ENCODE data around the gene EPGN. TPM values are rescaled to one million over a fixed set of nuclear protein-coding genes. Genes with fewer than 3 reads are reported as not detected.

EPGN gene
- total RNA-seq, 2 experiments from 2014 or later: not detected

DNA sequence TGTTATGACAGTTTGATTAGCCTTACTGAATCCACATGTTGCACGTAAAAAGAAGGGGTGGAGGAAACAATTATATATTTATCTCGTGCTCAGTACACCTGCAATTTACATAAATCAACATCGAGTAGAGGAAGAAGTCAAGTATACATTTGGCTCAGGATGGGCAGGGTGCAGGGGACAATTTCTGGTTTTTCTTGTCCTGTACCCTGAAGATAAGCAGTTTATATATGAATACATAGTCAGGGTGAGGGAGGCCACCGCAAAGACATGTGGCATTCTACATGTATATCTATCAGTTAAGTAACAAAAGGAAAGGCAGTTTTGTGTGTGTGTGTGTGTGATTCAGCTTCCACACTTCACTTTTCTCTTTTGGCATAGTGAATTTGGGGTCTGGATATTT is 45.6 kb downstream of the EPGN start:
- Mint-ChIP-seq H3K27ac (no peak overlapping the region), H3K27me3 (ENCODE audit: low read depth) (peaks cover 18% of the 10 kb centered on the region), H3K9me3 (ENCODE audit: insufficient read depth) (no peaks in the 10 kb centered on the region), H3K36me3 (ENCODE audit: low read depth) (no peaks in the 10 kb centered on the region), H3K4me1 (ENCODE audit: low read depth) (no peaks in the 10 kb centered on the region), H3K4me3 (no peak overlapping the region)
- ChIA-PET POLR2A (no interaction called here), CTCF (no interaction called here)
- DNase-seq (no peak), ATAC-seq (no peak)

DNA sequence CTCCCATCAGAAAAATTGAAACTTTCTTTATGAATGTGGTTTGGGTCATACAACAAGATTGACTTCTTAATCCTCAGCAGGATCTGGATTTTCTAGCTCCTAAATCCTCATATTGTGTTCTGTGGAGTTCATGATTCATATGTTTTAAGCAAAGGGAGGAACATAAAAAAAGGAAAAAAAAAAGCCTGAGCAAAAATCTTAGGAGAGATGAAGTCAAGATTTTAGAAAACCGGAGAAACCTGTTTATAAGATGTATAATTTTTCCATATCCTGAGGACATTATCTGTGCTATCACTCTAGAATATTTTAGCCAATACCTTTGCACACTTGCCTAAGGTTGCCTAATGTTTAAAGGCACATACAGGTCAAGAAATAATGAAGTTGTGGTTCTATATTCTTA is 49.7 kb downstream of the EPGN start:
- DNase-seq (no peak), ATAC-seq (no peak)
- ChIA-PET CTCF (interaction anchor here (1.1 kb wide), 1 partner anchor 38 kb away, joined by 4 read pairs; no protein-coding TSS in a partner anchor), POLR2A (no interaction called here)
- peaks cover 24% of the 10 kb centered on the region for H3K27me3 Mint-ChIP-seq (ENCODE audit: low read depth)
- no peak overlapping the region for H3K27ac Mint-ChIP-seq
- H3K36me3 Mint-ChIP-seq (ENCODE audit: low read depth): no peaks in the 10 kb centered on the region
- H3K4me1 Mint-ChIP-seq (ENCODE audit: low read depth): no peaks in the 10 kb centered on the region
- H3K4me3 Mint-ChIP-seq: no peak overlapping the region
- no peaks in the 10 kb centered on the region for H3K9me3 Mint-ChIP-seq (ENCODE audit: insufficient read depth)

DNA sequence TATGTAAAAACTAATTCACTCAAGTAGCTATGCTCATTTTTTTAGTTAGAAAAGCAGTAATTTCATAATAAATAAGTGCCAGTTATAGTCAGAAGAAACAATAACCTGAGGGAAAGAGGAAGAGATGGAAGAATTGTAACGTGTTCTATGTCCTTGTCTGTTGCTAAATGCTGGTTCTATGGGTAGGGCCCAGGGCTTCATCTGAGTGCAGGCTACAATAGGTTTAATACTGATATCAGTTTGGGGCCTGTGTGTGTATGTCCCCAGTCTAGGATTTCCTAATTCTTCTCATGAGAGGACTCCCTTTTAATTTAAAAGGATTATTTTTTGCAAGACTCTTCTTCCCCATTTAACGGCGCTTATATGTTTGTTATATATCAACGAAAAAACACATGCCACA is 53.4 kb downstream of the EPGN start:
- Mint-ChIP-seq H3K36me3 (ENCODE audit: low read depth) (no peaks in the 10 kb centered on the region), H3K4me1 (ENCODE audit: low read depth) (peaks cover 12% of the 10 kb centered on the region), H3K27me3 (ENCODE audit: low read depth) (peaks cover 40% of the 10 kb centered on the region), H3K9me3 (ENCODE audit: insufficient read depth) (no peaks in the 10 kb centered on the region), H3K27ac (no peak overlapping the region), H3K4me3 (no peak overlapping the region)
- no peak for ATAC-seq
- ChIA-PET CTCF (no interaction called here), POLR2A (no interaction called here)
- DNase-seq: no peak

GRCh38 chr4:74362347-74362746 is 54.1 kb downstream of the EPGN start:
- Mint-ChIP-seq H3K27me3 (ENCODE audit: low read depth) (peaks cover 38% of the 10 kb centered on the region), H3K4me3 (no peak overlapping the region), H3K4me1 (ENCODE audit: low read depth) (peaks cover 12% of the 10 kb centered on the region), H3K27ac (no peak overlapping the region), H3K36me3 (ENCODE audit: low read depth) (no peaks in the 10 kb centered on the region), H3K9me3 (ENCODE audit: insufficient read depth) (no peaks in the 10 kb centered on the region)
- DNase-seq (no peak), ATAC-seq (no peak)
- ChIA-PET POLR2A (no interaction called here), CTCF (no interaction called here)

GRCh38 chr4:74364256-74364651 is 56.0 kb downstream of the EPGN start:
- CTCF ChIA-PET: interaction anchor here (1.6 kb wide), 1 partner anchor 136 kb away, joined by 4 read pairs; no protein-coding TSS in a partner anchor
- H3K27ac Mint-ChIP-seq: no peak overlapping the region
- peaks cover 39% of the 10 kb centered on the region for H3K27me3 Mint-ChIP-seq (ENCODE audit: low read depth)
- H3K4me1 Mint-ChIP-seq (ENCODE audit: low read depth): peaks cover 12% of the 10 kb centered on the region
- H3K9me3 Mint-ChIP-seq (ENCODE audit: insufficient read depth): no peaks in the 10 kb centered on the region
- ATAC-seq (no peak), DNase-seq (no peak)
- no peak overlapping the region for H3K4me3 Mint-ChIP-seq
- no peaks in the 10 kb centered on the region for H3K36me3 Mint-ChIP-seq (ENCODE audit: low read depth)
- POLR2A ChIA-PET: interaction anchor here (0.6 kb wide), 1 partner anchor 9 kb away, joined by 3 read pairs; no protein-coding TSS in a partner anchor

DNA sequence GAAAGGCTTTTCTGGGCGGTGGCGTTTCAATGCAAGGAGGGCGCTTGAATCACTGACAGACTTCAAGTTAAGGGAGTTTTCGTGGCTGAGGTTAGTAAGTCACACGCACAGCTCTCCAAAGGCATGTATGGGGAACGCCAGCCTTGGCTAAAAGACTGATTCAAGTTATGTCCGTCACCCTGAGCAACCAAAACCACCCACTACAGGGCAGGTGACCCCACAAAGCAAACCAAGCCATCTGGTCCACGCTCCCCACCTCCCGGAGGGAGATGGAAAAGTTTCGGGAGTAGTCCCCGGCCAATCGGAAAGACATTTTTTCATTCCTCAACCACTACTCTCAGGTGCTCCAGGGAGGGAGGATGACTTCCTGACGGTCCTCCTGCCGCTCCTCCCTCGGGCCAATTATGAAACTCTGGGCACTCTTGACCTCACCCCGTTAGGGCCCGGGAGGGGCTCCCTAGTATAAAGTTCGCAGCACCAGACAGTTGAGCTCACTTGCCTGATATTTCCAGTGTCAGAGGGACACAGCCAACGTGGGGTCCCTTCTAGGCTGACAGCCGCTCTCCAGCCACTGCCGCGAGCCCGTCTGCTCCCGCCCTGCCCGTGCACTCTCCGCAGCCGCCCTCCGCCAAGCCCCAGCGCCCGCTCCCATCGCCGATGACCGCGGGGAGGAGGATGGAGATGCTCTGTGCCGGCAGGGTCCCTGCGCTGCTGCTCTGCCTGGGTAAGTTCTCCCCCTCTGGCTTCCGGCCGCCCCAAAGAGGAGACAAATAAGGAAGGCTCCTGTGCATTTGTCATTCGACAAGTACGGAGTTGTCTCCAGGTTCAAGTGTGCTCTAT is 56.6 kb downstream of the EPGN start, which contains the start of gene EREG:
EREG (plus strand) TSS at position 494 of the 840 bp plus-strand sequence; CDS start at position 658, 164 bp downstream.
- peak within 1 kb of the TSS; percentile 50 for H3K4me3 Mint-ChIP-seq
- ChIA-PET CTCF (interaction anchor here (1.1 to 1.6 kb wide), 2 partner anchors 136 to 308 kb away, joined by 3 to 4 read pairs; no protein-coding TSS in a partner anchor), POLR2A (interaction anchor here (0.6 kb wide), 1 partner anchor 10 kb away, joined by 3 read pairs; no protein-coding TSS in a partner anchor)
- DNase-seq (peak; percentile 24), ATAC-seq (peak; percentile 73)
- H3K4me1 Mint-ChIP-seq (ENCODE audit: low read depth): peaks cover 12% of the 10 kb centered on the region
- H3K36me3 Mint-ChIP-seq (ENCODE audit: low read depth): no peaks in the 10 kb centered on the region
- no peak within 1 kb of the TSS for H3K27ac Mint-ChIP-seq
- peaks cover 37% of the 10 kb centered on the region for H3K27me3 Mint-ChIP-seq (ENCODE audit: low read depth)
- H3K9me3 Mint-ChIP-seq (ENCODE audit: insufficient read depth): no peaks in the 10 kb centered on the region

- no peak for ATAC-seq
- H3K4me1 Mint-ChIP-seq (ENCODE audit: low read depth): peaks cover 12% of the 10 kb centered on the region
- H3K4me3 Mint-ChIP-seq: no peak overlapping the region
- H3K9me3 Mint-ChIP-seq (ENCODE audit: insufficient read depth): no peaks in the 10 kb centered on the region
- POLR2A ChIA-PET: no interaction called here
- no peak for DNase-seq
- H3K36me3 Mint-ChIP-seq (ENCODE audit: low read depth): no peaks in the 10 kb centered on the region
- peaks cover 37% of the 10 kb centered on the region for H3K27me3 Mint-ChIP-seq (ENCODE audit: low read depth)
- CTCF ChIA-PET: interaction anchor here (0.8 to 1.1 kb wide), 2 partner anchors 305 to 307 kb away, joined by 3 to 5 read pairs; no protein-coding TSS in a partner anchor
- H3K27ac Mint-ChIP-seq: no peak overlapping the region
These were observed 57.5 kb downstream of the EPGN start for GRCh38 chr4:74365761-74366160.

Other genes starting within 250 kb of the EPGN start
- gene CXCL2, start 209.3 kb upstream of the EPGN start, total RNA-seq: not detected
- gene MTHFD2L, start 150.4 kb upstream of the EPGN start, total RNA-seq: 1 to 10 TPM; 5.3 to 5.5 TPM
- not detected for gene EREG, start 56.7 kb downstream of the EPGN start, total RNA-seq
- not detected for gene AREG, start 136.7 kb downstream of the EPGN start, total RNA-seq